SU-DHL-6 (cell line): Measurements from ENCODE around the gene FBXO10.

Source experiments
- CTCF ChIP-seq: fragments of 200-600 bp; sonication (generic); IDR thresholded peaks from one replicate; pipeline ENCODE4 v1.5.1; 2017; ENCODE audit warnings: antibody characterized with exemption, mild to moderate bottlenecking, low read length, moderate library complexity; ENCODE audit not compliant: insufficient read depth, poor library complexity, severe bottlenecking
- EZH2phosphoT487 ChIP-seq: fragments of 200-600 bp; sonication (generic), shearing (Covaris generic); conservative IDR thresholded peaks from 2 replicates; pipeline ENCODE4 v1.6.1; 2018; ENCODE audit warnings: mild to moderate bottlenecking, antibody characterized with exemption, low read length, moderate library complexity, mixed read lengths

- TF ChIP-seq CTCF (no peak), EZH2phosphoT487 (no peak)
These were observed 38.1 kb downstream of the FBXO10 start for GRCh38 chr9:37538099-37538498.
